ENCODE measurements around the gene RAB43. TPM values are rescaled to one million over a fixed set of nuclear protein-coding genes. Genes with fewer than 3 reads are reported as not detected.

The RAB43 gene
- total RNA-seq, 1 experiment from 2014 or later, result 13.5 TPM

- H3K79me2 ChIP-seq (ENCODE audit: insufficient read depth, low read length), result no peaks in the 10 kb centered on the region
- H3K9me3 ChIP-seq (ENCODE audit: control insufficient read depth in 1 of 2, insufficient read depth in 1 of 2, low read depth in 1 of 2, low read length in 2 of 2), result no peaks in the 10 kb centered on the region
- no peak overlapping the region for H3K4me2 ChIP-seq (ENCODE audit: low read length)
- H2AFZ ChIP-seq (ENCODE audit: low read depth, low read length, poor library complexity, severe bottlenecking), result no peak overlapping the region
- intact Hi-C loops (cut with micrococcal nuclease), result no loop called here
- no peak overlapping the region for H3K27ac ChIP-seq (ENCODE audit: low read depth, low read length)
- peaks cover 2 to 3% of the 10 kb centered on the region in 2 experiments; a peak in 3 of 4 replicates for H3K4me1 ChIP-seq (ENCODE audit: control insufficient read depth in 1 of 2, insufficient read depth in 2 of 2, low read length in 2 of 2)
- H3K9ac ChIP-seq (ENCODE audit: low read length), result no peak overlapping the region
- BruUV-seq (replicated peaks), result no TSS peak
- TF ChIP-seq EZH2 (IDR thresholded peaks at IDR 0.05), result no peak
- TF ChIP-seq RAD21 (IDR thresholded peaks at IDR 0.05; ENCODE audit: low read depth), result no peak
- TF ChIP-seq MAX (IDR thresholded peaks at IDR 0.05), result no peak
- ATAC-seq, result no peak
- no peaks in the 10 kb centered on the region for H3K9me2 ChIP-seq (ENCODE audit: insufficient read depth)
- H3K36me3 ChIP-seq (ENCODE audit: control insufficient read depth in 1 of 2, insufficient read depth in 2 of 2, low read length in 2 of 2), result peaks cover 15 to 19% of the 10 kb centered on the region in 2 experiments; a peak in 3 of 4 replicates
- DNase-seq (ENCODE audit: low read depth, low spot score), result no peak
- H4K20me1 ChIP-seq (ENCODE audit: insufficient read depth), result no peaks in the 10 kb centered on the region
- ChIA-PET POLR2A (no interaction called here), CTCF (no interaction called here), RAD21 (ENCODE audit: low non-redundant PET in 1 of 2, low total read pairs in 2 of 2, uncharacterized antibody in 2 of 2, unreplicated experiment in 2 of 2) (no interaction called here)
- H3K27me3 ChIP-seq (ENCODE audit: insufficient read depth, low read length), result no peaks in the 10 kb centered on the region
- no peak overlapping the region for H3K4me3 ChIP-seq (replicated peaks in 1 of 2; ENCODE audit: low read depth in 1 of 2, low read length in 2 of 2)
Observed at GRCh38 chr3:129128357-129129155, 7.0 kb upstream of the RAB43 start.

- no peak for DNase-seq (ENCODE audit: low read depth, low spot score)
- Histone ChIP-seq H3K27ac (ENCODE audit: low read depth, low read length) (no peak overlapping the region), H3K9ac (ENCODE audit: low read length) (no peak overlapping the region), H3K9me3 (ENCODE audit: control insufficient read depth in 1 of 2, insufficient read depth in 1 of 2, low read depth in 1 of 2, low read length in 2 of 2) (no peaks in the 10 kb centered on the region), H3K79me2 (ENCODE audit: insufficient read depth, low read length) (no peaks in the 10 kb centered on the region), H3K4me3 (replicated peaks in 1 of 2; ENCODE audit: low read depth in 1 of 2, low read length in 2 of 2) (no peak overlapping the region), H4K20me1 (ENCODE audit: insufficient read depth) (no peaks in the 10 kb centered on the region), H3K4me1 (ENCODE audit: control insufficient read depth in 1 of 2, insufficient read depth in 2 of 2, low read length in 2 of 2) (peaks cover 6 to 21% of the 10 kb centered on the region in 2 experiments; a peak in 3 of 4 replicates), H3K27me3 (ENCODE audit: insufficient read depth, low read length) (no peaks in the 10 kb centered on the region), H3K9me2 (ENCODE audit: insufficient read depth) (no peaks in the 10 kb centered on the region), H2AFZ (ENCODE audit: low read depth, low read length, poor library complexity, severe bottlenecking) (no peak overlapping the region), H3K36me3 (ENCODE audit: control insufficient read depth in 1 of 2, insufficient read depth in 2 of 2, low read length in 2 of 2) (peaks cover 9% of the 10 kb centered on the region in 2 experiments; a peak in 3 of 4 replicates), H3K4me2 (ENCODE audit: low read length) (no peak overlapping the region)
- POLR2A ChIA-PET, result no interaction called here
- no TSS peak for BruUV-seq (replicated peaks)
- RAD21 ChIA-PET (ENCODE audit: low non-redundant PET in 1 of 2, low total read pairs in 2 of 2, uncharacterized antibody in 2 of 2, unreplicated experiment in 2 of 2), result no interaction called here
- intact Hi-C loops (cut with micrococcal nuclease), result no loop called here
- CTCF ChIA-PET, result no interaction called here
- no peak for ATAC-seq
- no peak for TF ChIP-seq ZBTB33 (IDR thresholded peaks at IDR 0.05; ENCODE audit: extremely low read depth, insufficient replicate concordance, low read length)
- TF ChIP-seq EZH2phosphoT487 (IDR thresholded peaks at IDR 0.05; ENCODE audit: borderline replicate concordance), result no peak
- TF ChIP-seq ZNF274 (IDR thresholded peaks at IDR 0.05; ENCODE audit: low read depth, low read length), result no peak
- no peak for TF ChIP-seq RAD21 (IDR thresholded peaks at IDR 0.05; ENCODE audit: low read depth)
- no peak for TF ChIP-seq CTCF (IDR thresholded peaks at IDR 0.05 in 2 of 3, conservative IDR thresholded peaks at IDR 0.05 in 1 of 3; ENCODE audit: borderline replicate concordance in 1 of 3, insufficient read depth in 1 of 3, low read depth in 2 of 3, low read length in 2 of 3)
- no peak for TF ChIP-seq REST (IDR thresholded peaks at IDR 0.05; ENCODE audit: low read depth)
- TF ChIP-seq SP1 (IDR thresholded peaks at IDR 0.05; ENCODE audit: low read depth), result no peak
Observed at GRCh38 chr3:129126726-129127280, 5.2 kb upstream of the RAB43 start.
